NB4 (cell line): ENCODE data around the gene AFAP1.

Experiments used
- CTCF ChIP-seq: IDR thresholded peaks from one replicate; pipeline ENCODE4 v1.5.1; 2012; ENCODE audit warnings: low read depth, low read length
- MAX ChIP-seq: IDR thresholded peaks from 2 replicates; pipeline ENCODE4 v1.6.1; 2011; ENCODE audit warnings: low read depth, low read length
- MYC ChIP-seq: IDR thresholded peaks from 2 replicates; pipeline ENCODE4 v1.6.1; 2011; ENCODE audit warnings: low read depth, low read length
- POLR2A ChIP-seq: IDR thresholded peaks from 2 replicates; pipeline ENCODE4 v1.6.1; 2011; ENCODE audit warnings: mild to moderate bottlenecking; ENCODE audit not compliant: insufficient read length; ENCODE audit errors: extremely low read depth

GRCh38 chr4:7793186-7793585, 146.5 kb downstream of the AFAP1 start:
- no peak for TF ChIP-seq MAX
- no peak for TF ChIP-seq POLR2A
- TF ChIP-seq CTCF = no peak
- no peak for TF ChIP-seq MYC
